RWPE1 (cell line): ENCODE data around the gene TXLNG.
A peak's percentile ranks its signal among the peaks of the same experiment; 100 is the strongest.

Experiments
- CTCF ChIA-PET: fragments of 350-600 bp; sonication (Branson Sonifier 250); formaldehyde crosslinking; extraction: SDS; loops from one replicate; lab custom pipeline; 2021; lab: Yijun Ruan, JAX
- POLR2A ChIA-PET: fragments of 400-600 bp; formaldehyde crosslinking; extraction: SDS; loops from one replicate; lab custom pipeline; 2020; ENCODE audit warnings: antibody characterized with exemption; ENCODE audit not compliant: low non-redundant PET; lab: Yijun Ruan, JAX
- DNase-seq: peaks from one replicate; pipeline ENCODE4 v3.0.0; 2012; ENCODE audit warnings: low spot score
- H3K27ac ChIP-seq: fragments of 450-650 bp; 2 replicates; pipeline ENCODE4 v1.5.1; 2017
- CTCF ChIP-seq: fragments of 450-650 bp; conservative IDR thresholded peaks from 2 replicates; pipeline ENCODE4 v1.5.1; 2017; ENCODE audit warnings: low read depth, mild to moderate bottlenecking

Gene TXLNG

GRCh38 chrX:16874458-16875095 is 88.3 kb downstream of the TXLNG start:
- ChIA-PET CTCF (interaction anchor here (1.0 kb wide), 1 partner anchor 48 kb away, joined by 3 read pairs; no protein-coding TSS in a partner anchor), POLR2A (no interaction called here)
- DNase-seq: no peak
- TF ChIP-seq CTCF: no peak
- H3K27ac ChIP-seq: no peak overlapping the region

- TF ChIP-seq CTCF: no peak
- ChIA-PET CTCF (no interaction called here), POLR2A (no interaction called here)
- H3K27ac ChIP-seq: no peak overlapping the region
- no peak for DNase-seq
Observed at GRCh38 chrX:16876696-16877095, 90.4 kb downstream of the TXLNG start.

- ChIA-PET CTCF (interaction anchor here (0.6 to 2.5 kb wide), 4 partner anchors 9 to 360 kb away, joined by 3 to 22 read pairs (median 4); no protein-coding TSS in a partner anchor), POLR2A (no interaction called here)
- peak overlapping the region; percentile 79 for H3K27ac ChIP-seq
- no peak for DNase-seq
- no peak for TF ChIP-seq CTCF
Observed at GRCh38 chrX:16882169-16882568, 95.9 kb downstream of the TXLNG start.

- ChIA-PET POLR2A (no interaction called here), CTCF (interaction anchor here (0.6 to 2.5 kb wide), 8 partner anchors 9 to 359 kb away, joined by 3 to 22 read pairs (median 3); no protein-coding TSS in a partner anchor)
- peak overlapping the region; percentile 79 for H3K27ac ChIP-seq
- DNase-seq: peak; percentile 31
- peak; percentile 62 for TF ChIP-seq CTCF
Observed at GRCh38 chrX:16882702-16883486, 96.6 kb downstream of the TXLNG start.

- no peak for DNase-seq
- no peak overlapping the region for H3K27ac ChIP-seq
- CTCF ChIA-PET: interaction anchor here (0.6 to 2.5 kb wide), 4 partner anchors 58 to 200 kb away, joined by 3 to 22 read pairs (median 3); no protein-coding TSS in a partner anchor
- 0 out of 2 replicates have a peak, but pooled peaks have one; percentile 14 for TF ChIP-seq CTCF
- POLR2A ChIA-PET: no interaction called here
Observed at GRCh38 chrX:16883487-16883804, 97.2 kb downstream of the TXLNG start.

- no peak for DNase-seq
- ChIA-PET POLR2A (no interaction called here), CTCF (interaction anchor here (0.7 to 3.8 kb wide), 3 partner anchors 11 to 1316 kb away, joined by 3 to 14 read pairs (median 6); no protein-coding TSS in a partner anchor)
Observed at GRCh38 chrX:16885628-16886027, 99.4 kb downstream of the TXLNG start.

More at GRCh38 chrX:16885628-16886027, 99.4 kb downstream of the TXLNG start:
- no peak for TF ChIP-seq CTCF
- H3K27ac ChIP-seq: no peak overlapping the region
